Muscle of arm (tissue), 12 donors: ENCODE results near the gene TAF1A. TPM values are rescaled to one million over a fixed set of nuclear protein-coding genes. Genes with fewer than 3 reads are reported as not detected.

Source experiments
- DNase-seq: peaks from one replicate; pipeline ENCODE4 v3.0.0-alpha.2; 2013
- polyA plus RNA-seq, 12 donors: library from polyadenylated mRNA; unstranded; fragments of 120-200 nt; gene quantifications; one replicate each; pipeline ENCODE4 v1.2.1, GENCODE V29; 2013; ENCODE audit not compliant: insufficient read length in 12 of 12

TAF1A gene
- polyA plus RNA-seq, 12 donors: 8.9 to 12.4 (median 10.8) TPM; not detected in 2

DNA sequence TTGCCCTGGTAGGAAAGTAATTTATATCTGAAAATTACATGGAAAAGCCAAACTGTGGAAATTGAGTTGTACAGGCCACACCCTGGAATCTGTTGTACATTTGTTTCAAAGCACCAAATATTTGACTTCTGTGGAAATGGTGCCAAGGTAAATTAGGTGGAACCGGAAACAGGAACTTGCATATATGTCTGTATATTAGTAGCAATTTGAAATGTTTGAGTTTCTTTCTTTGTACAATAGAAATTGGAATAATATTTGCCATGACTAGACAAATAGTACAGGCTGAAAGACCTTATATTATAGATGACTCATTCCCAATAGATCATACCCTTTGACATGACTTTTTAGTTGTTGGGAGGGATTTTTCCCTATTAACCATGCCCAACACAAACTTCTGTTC lies 10.5 kb upstream of the TAF1A start:
- DNase-seq: no peak

DNA sequence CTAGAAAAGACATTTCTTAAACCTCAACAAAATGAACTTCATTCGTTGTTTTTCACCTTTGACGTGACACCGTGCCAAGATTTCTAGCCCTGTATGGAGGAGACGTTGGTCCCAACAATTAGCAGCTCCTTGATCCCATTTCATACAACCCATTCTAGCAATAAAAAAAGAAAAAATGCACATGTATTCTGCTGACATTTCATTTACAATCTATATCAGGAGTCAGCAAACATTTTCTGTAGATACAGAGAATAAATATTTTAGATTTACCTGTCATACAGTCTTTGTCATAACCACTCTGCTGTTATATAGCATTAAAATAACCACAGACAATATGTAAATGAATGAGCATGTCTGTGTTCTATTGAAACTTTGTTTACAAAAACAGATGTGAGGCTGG lies 7.0 kb upstream of the TAF1A start:
- DNase-seq: no peak

- DNase-seq: no peak
These were observed 5.1 kb upstream of the TAF1A start for GRCh38 chr1:222594789-222595188.

DNA sequence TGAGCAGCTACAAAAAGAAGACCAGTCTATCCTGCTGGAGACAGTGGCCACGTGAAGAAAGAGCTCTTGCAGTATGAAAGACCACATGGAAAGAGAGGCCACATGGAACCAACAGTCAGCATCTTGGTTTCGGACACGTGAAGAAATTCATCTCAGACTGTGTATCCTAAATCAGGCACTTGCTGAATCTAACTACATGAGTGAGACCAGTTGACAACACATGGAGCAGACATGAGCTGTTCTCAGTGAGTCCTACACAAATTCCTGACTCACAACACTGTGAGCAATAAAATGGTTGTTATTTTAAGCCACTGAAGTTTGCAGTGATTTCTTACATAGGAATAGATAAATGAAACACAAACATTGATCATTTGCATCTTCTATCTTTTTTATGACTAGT lies 2.4 kb upstream of the TAF1A start:
- no peak for DNase-seq

GRCh38 chr1:222588135-222588534 lies 1.6 kb downstream of the TAF1A start:
- DNase-seq: no peak

DNA sequence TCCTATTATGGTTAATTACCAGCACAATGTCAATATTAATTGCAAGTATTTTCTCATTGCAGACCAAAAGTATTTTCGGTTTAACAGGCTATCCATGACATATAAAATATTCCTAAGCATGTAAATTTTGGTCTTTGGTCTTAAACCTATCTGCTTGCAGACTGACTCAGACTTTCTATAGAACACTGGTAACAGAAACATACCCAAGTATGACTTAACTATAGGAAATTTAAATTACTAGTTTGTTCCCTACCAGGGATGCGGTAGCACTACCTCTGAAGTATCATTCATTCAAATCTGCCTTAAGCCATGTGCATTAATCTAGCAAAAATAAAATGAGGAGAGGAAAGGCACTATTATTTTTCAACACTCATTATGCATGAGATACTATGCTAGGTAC lies 2.9 kb downstream of the TAF1A start:
- no peak for DNase-seq

DNA sequence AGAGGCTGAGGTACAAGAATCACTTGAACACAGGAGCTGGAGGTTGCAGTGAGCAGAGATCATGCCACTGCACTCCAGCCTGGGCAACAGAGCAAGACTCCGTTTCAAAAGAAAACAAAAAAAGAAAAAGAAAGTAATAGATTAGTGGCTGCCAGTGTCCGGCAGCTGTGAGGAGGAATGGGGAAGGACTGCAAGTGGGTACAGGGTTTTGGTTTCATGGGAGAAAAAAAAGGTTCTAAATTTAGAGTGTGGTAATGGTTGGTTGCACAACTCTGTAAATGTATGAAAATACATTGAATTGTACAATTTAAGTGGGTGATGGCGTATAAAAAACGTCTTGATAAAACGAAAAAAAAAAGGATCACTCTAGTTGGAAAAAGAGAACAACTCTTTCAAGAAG lies 6.7 kb downstream of the TAF1A start:
- no peak for DNase-seq

GRCh38 chr1:222582099-222582774 lies 7.5 kb downstream of the TAF1A start:
- DNase-seq: no peak

DNA sequence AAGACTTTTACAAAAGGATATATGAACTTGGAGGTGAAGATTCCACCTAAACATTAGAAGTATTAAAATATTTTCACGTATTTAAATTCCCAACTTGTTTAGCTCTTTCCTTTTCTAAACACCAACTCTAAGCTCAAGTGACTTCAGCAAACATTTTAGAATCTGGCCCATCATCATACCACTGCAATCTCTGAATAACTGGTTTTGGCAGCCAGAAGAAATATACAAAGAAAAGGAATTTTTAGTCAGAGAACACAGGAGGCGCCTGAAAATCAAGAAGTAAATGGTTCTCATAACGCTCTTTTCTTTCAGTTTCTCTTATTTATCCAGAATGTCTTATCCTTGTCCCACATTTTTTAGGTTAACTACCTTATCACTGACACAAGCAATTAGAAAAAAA lies 10.4 kb downstream of the TAF1A start:
- DNase-seq: no peak

DNA sequence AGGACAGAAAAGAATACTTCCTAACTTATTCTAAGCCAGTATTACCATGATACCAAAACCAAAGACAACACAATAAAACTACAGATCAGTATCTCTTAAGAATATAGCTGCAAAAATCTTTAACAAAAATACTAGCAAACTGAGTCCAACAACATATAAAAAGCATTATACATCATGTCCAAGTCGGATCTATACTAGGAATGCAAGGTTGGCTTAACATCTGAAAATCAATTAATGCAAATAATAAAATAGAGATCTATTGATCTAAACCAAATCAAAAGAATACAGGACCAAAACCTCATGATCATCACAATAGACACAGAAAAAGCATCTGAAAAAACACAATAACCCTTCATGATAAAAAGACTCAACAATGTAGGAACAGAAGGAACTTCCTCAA lies 18.9 kb downstream of the TAF1A start:
- no peak for DNase-seq

DNA sequence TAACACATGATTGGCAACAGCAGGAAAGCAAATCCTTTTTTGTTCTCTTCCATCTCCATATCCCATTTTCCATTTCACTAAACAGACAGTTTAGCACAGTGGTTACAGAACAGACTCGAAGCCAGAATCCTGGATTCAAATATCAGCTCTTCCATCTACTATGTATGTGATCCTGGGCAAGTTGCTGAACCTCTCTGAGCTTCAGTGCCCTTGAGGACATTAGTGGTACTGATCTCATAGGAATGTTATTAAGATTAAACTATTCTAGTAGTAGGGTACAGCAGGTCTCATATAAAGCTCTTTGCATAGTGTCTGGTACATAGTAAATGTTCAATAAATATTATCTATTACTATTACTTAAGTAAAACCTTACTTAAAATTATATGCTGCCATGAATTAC lies 28.1 kb downstream of the TAF1A start:
- no peak for DNase-seq

- DNase-seq: no peak
These were observed 32.2 kb downstream of the TAF1A start for GRCh38 chr1:222557574-222557973.

- DNase-seq: no peak
These were observed 32.6 kb downstream of the TAF1A start for GRCh38 chr1:222557148-222557547.

DNA sequence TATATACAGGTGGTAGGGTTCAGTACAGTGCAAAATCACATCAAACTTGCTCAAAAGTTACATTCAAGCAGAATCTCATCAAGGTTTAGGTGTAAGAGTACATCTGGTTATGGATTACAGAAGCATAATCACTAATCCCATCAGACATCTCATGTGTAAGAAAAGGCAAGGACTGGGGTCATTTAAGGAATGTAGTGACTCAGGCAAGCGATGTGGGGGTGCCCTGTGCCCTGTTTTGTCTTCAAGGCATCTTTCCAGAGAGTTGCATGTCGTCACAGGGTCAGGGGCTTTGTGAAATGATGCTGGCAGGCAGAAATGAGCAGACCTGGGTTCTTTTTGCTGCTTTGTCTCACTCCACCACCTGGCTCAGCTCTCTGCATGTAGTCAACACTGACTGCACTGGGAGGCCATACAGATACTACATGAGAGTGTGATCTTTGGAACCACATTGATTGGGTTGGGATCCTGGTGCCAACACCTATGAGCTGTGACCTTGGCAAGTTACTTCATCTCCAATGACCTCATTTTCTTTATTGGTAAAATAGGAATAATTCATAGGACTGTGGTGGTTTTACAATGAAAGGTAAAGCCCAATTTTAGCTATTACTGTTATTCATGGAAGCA lies 33.6 kb downstream of the TAF1A start:
- no peak for DNase-seq

DNA sequence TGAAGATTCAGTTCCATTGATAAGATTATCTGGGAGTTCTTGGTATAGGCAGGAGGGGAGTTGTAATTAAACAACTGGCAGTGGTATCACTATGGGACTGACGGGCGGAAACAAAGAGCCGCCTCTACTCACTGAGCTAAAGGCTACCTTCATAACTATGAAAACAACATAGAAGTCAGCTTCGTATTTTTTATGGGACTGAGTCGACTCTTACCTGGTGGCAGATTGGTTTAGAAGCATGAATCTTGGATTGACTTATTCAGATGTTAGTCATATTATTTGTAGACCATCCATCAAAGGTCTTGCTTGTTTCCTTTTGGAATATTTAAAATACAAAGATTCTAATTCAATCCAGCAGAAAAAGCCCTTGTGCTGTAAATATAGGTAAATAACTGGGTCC lies 35.6 kb downstream of the TAF1A start:
- DNase-seq: no peak

DNA sequence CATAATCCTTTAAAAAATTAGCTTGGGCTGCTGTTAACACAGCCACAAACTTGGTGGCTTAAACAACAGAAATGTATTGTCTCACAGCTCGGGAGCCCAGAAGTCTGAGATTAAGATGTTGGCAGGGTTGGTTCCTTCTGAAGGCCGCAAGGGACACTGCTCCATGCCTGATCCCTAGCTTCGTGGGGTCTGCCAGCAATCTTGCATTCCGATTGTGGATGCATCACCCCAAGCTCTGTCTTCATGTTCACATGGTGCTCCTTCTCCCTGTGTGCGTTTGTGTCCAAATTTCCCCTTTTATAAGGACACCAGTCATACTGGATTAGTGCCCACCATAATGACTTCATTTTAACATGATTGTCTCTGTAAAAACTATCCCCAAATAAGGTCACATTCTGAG lies 36.9 kb downstream of the TAF1A start:
- no peak for DNase-seq

- DNase-seq: no peak
These were observed 41.6 kb downstream of the TAF1A start, which contains the start of gene HHIPL2 for GRCh38 chr1:222547944-222548671. HHIPL2 (minus strand) TSS chr1:222548104; CDS start chr1:222548044, 60 bp downstream.

- DNase-seq: no peak
These were observed 42.5 kb downstream of the TAF1A start for GRCh38 chr1:222547260-222547614.

- DNase-seq: no peak
These were observed 43.0 kb downstream of the TAF1A start for GRCh38 chr1:222546548-222547259.

DNA sequence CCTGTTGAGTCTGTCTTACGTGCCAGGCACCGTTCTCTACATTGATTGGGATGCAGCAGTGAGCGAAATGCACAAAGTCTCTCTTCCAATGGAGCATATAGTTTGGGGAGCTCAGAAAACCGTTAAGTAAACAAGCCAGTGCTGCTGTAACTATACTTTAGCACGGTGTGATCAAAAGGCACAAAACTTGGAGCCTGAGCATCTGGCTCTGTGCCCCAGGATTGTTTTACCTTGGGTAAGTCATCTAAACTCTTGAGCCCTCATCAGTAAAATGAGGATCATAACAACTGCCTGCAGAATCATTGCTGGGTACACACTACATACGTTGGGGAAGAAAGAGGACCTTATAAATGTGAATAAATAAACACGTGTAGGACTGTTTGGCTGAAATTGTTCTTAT lies 43.6 kb downstream of the TAF1A start:
- DNase-seq: no peak

GRCh38 chr1:222543817-222544216 lies 45.9 kb downstream of the TAF1A start:
- no peak for DNase-seq

- no peak for DNase-seq
These were observed 49.1 kb downstream of the TAF1A start for GRCh38 chr1:222540598-222540995.
